Type B pancreatic cell (in vitro differentiated cells): Measurements from ENCODE around the gene FLT3LG. TPM values are rescaled to one million over a fixed set of nuclear protein-coding genes. Genes with fewer than 3 reads are reported as not detected.

Experiments
- DNase-seq: peaks from one replicate; pipeline ENCODE4 v3.0.0; 2021; ENCODE audit warnings: mixed read lengths; ENCODE audit not compliant: unreplicated experiment; ENCODE audit errors: extremely low spot score
- H3K27ac Mint-ChIP-seq: 2 replicates; pipeline ENCODE4 v1.8.0; 2021; ENCODE audit warnings: mild to moderate bottlenecking, mixed read lengths
- H3K27me3 Mint-ChIP-seq: 2 replicates; pipeline ENCODE4 v1.8.0; 2021; ENCODE audit warnings: mixed read lengths
- H3K36me3 Mint-ChIP-seq: 2 replicates; pipeline ENCODE4 v1.8.0; 2021; ENCODE audit warnings: mixed read lengths
- H3K4me1 Mint-ChIP-seq: one replicate; pipeline ENCODE4 v1.8.0; 2021; ENCODE audit warnings: mixed read lengths; ENCODE audit not compliant: unreplicated experiment
- H3K4me3 Mint-ChIP-seq: 2 replicates; pipeline ENCODE4 v1.8.0; 2021; ENCODE audit warnings: mild to moderate bottlenecking, mixed read lengths
- H3K9me3 Mint-ChIP-seq: 2 replicates; pipeline ENCODE4 v1.8.0; 2021; ENCODE audit warnings: mixed read lengths
- CTCF ChIP-seq: fragments of 200-600 bp; sonication (generic); conservative IDR thresholded peaks from 2 replicates; pipeline ENCODE4 v1.5.0; 2021; ENCODE audit warnings: antibody characterized with exemption, mild to moderate bottlenecking
- long read RNA-seq: library from polyadenylated mRNA; unstranded; transcript quantifications from one replicate; pipeline ENCODE4 v2.0.0, GENCODE V29; 2020
- total RNA-seq: library from RNA; stranded (reverse); gene quantifications from 2 replicates; pipeline ENCODE4 v1.2.1, GENCODE V29; 2021; ENCODE audit warnings: low replicate concordance

FLT3LG gene, protein sequence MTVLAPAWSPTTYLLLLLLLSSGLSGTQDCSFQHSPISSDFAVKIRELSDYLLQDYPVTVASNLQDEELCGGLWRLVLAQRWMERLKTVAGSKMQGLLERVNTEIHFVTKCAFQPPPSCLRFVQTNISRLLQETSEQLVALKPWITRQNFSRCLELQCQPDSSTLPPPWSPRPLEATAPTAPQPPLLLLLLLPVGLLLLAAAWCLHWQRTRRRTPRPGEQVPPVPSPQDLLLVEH
- 1.9 and 2.0 TPM in 2 replicates for total RNA-seq
- long read RNA-seq, result 0 reads

- peaks cover 9% of the 10 kb centered on the region for H3K4me1 Mint-ChIP-seq
- no peak for DNase-seq
- peak within 1 kb of the TSS; percentile 47 for H3K4me3 Mint-ChIP-seq
- H3K27me3 Mint-ChIP-seq, result peaks cover 22% of the 10 kb centered on the region
- H3K27ac Mint-ChIP-seq, result no peak within 1 kb of the TSS
- no peaks in the 10 kb centered on the region for H3K9me3 Mint-ChIP-seq
- TF ChIP-seq CTCF, result peak; percentile 97
- peaks cover 2% of the 10 kb centered on the region for H3K36me3 Mint-ChIP-seq
Measured at GRCh38 chr19:49473868-49474541, at the start of gene FLT3LG. FLT3LG (plus strand) TSS chr19:49474215; CDS start chr19:49474640, 425 bp downstream.

GRCh38 chr19:49425178-49425577 lies 48.8 kb upstream of the FLT3LG start, which contains the start of gene GFY:
GFY (plus strand) TSS chr19:49425388; CDS start chr19:49426431, 1,043 bp downstream.
- H3K9me3 Mint-ChIP-seq, result no peaks in the 10 kb centered on the region
- peaks cover 45% of the 10 kb centered on the region for H3K4me1 Mint-ChIP-seq
- H3K4me3 Mint-ChIP-seq, result no peak within 1 kb of the TSS
- H3K27me3 Mint-ChIP-seq, result peaks cover 95% of the 10 kb centered on the region
- H3K36me3 Mint-ChIP-seq, result no peaks in the 10 kb centered on the region
- H3K27ac Mint-ChIP-seq, result no peak within 1 kb of the TSS
- DNase-seq, result no peak
- no peak for TF ChIP-seq CTCF

DNA sequence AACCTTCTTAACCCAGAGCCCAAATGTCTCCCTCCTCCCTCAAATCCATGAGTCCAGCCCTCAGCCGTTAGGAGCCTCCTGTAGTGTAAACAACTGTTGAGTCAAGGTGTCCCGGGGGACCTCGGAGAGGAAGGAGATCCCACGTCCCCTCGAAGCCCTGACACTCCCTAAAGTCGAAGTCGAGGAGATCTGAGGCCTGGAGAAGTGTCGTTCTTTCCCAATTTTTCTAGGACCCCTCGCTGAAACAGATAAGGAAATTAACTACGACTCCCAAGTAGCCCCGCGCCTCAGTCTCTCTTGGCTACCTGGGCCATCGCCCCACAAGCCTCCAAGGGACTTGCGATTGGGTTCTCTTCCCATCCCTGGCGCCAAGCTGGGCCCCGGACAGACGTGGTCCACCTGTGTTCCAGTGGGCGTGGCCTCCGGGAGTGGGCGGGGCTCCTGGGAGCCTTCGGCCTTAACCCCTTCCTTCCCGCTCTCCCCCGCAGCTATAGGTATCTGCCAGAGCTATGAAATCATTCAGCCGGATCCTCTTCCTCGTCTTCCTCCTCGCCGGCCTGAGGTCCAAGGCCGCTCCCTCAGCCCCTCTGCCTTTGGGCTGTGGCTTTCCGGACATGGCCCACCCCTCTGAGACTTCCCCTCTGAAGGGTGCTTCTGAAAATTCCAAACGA lies 48.0 kb upstream of the FLT3LG start:
- H3K27ac Mint-ChIP-seq, result no peak overlapping the region
- peak overlapping the region; percentile 42 for H3K4me3 Mint-ChIP-seq
- no peaks in the 10 kb centered on the region for H3K9me3 Mint-ChIP-seq
- peaks cover 95% of the 10 kb centered on the region for H3K27me3 Mint-ChIP-seq
- H3K36me3 Mint-ChIP-seq, result no peaks in the 10 kb centered on the region
- TF ChIP-seq CTCF, result no peak
- DNase-seq, result no peak
- peaks cover 37% of the 10 kb centered on the region for H3K4me1 Mint-ChIP-seq

- DNase-seq, result no peak
- Mint-ChIP-seq H3K4me1 (peaks cover 29% of the 10 kb centered on the region), H3K4me3 (no peak overlapping the region), H3K27ac (no peak overlapping the region), H3K36me3 (no peaks in the 10 kb centered on the region), H3K27me3 (peaks cover 91% of the 10 kb centered on the region), H3K9me3 (no peaks in the 10 kb centered on the region)
- no peak for TF ChIP-seq CTCF
Measured at GRCh38 chr19:49427339-49427738, 46.7 kb upstream of the FLT3LG start.

DNA sequence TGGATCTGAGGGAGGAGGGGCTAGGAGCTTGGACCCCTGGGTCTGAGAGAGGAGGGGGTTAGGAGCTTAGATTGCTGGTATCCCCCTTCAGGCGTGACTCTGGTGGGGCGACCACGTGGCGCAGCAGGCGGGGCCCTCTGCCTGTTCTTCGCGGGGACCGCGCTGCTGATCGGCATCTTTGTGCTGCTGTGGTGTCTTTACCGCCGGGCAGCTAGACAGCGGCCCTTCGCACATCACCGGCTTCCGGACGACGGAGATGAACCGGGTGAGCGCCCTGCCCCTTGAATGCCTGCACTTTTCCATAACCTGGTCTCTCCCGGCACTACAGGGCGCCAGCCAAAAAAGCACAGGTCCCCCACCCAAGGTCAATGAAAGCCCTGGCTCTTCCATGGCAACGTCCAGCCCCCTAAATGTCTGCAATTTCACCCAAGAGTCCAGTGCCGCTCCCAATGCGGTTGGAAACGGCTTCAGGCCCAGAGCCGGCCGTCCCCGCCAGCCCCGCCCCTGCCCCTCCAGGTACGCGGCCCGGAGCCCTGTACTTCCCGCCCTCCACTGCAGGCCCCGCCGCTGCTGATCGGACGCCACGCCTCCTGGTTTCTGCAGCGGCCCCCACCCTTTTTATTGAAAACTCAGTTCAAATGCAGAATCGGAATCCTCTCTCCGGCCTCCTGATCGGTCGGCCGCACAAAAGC lies 46.0 kb upstream of the FLT3LG start:
- no peak for DNase-seq
- Mint-ChIP-seq H3K27ac (peak overlapping the region; percentile 34), H3K27me3 (peaks cover 92% of the 10 kb centered on the region), H3K9me3 (no peaks in the 10 kb centered on the region), H3K36me3 (no peaks in the 10 kb centered on the region), H3K4me1 (peaks cover 25% of the 10 kb centered on the region), H3K4me3 (peak overlapping the region; percentile 79)
- TF ChIP-seq CTCF, result no peak
